Glomerular visceral epithelial cell (primary cell): ENCODE measurements around the gene ZIC2.

Experiments used
- DNase-seq: peaks from one replicate; pipeline ENCODE4 v3.0.0-alpha.2; 2016; ENCODE audit errors: extremely low spot score

ZIC2 gene

GRCh38 chr13:99959540-99960230 lies 21.9 kb upstream of the ZIC2 start:
- peak; percentile 35 for DNase-seq

DNA sequence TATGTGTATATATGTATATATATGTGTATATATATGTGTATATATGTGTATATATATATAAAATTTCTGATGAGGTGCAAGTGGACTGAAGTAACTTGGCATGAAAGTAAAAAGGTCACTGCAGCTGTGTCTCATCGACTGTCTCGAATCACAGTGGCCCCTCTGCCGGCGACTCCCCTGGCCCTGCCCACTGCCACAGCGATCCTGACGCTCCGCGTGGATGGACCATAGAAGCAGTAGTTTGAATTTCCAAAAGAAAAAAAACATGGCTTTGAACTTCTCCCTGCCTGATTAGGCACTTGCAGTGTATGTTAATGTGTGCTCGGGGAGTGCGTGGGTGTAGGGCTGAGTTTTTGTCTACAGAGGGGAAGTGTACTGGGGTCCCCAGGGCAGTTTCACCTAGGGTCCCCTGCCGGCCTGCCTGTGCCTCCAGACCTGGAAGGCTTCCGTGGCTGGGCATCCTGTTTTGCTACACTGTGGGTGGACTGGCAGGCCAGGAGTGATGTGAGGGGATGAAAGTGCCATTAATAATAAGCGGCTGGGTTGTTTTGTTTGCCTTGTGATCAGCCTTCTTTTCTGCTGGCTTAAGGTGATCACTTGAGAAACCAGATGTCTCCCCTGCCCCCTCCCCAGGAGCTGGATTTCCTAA lies 20.8 kb upstream of the ZIC2 start:
- DNase-seq, result no peak

DNA sequence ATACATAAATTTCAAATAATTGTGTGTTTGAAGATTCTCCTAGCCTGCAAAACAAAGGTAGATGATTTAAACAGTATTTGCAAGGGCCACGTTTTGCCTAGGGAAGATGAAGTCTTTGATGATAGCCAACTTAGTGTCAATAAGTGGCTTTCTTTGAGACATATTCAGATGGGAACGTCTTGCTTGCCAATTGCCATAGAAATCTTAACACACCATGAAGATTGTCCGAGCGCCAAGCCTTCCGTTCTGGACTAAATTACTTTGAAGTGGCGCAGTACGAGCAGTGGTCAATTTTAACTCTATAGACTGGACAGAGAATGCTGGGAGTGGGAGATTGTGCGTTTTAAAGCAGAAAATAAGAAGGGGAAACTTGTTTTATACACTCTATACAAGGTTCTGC lies 19.9 kb upstream of the ZIC2 start:
- no peak for DNase-seq

- no peak for DNase-seq
Measured at GRCh38 chr13:99962242-99962641, 19.3 kb upstream of the ZIC2 start.

- no peak for DNase-seq
Measured at GRCh38 chr13:99963816-99964339, 17.7 kb upstream of the ZIC2 start.

GRCh38 chr13:99965329-99966000 lies 16.1 kb upstream of the ZIC2 start:
- DNase-seq, result no peak

DNA sequence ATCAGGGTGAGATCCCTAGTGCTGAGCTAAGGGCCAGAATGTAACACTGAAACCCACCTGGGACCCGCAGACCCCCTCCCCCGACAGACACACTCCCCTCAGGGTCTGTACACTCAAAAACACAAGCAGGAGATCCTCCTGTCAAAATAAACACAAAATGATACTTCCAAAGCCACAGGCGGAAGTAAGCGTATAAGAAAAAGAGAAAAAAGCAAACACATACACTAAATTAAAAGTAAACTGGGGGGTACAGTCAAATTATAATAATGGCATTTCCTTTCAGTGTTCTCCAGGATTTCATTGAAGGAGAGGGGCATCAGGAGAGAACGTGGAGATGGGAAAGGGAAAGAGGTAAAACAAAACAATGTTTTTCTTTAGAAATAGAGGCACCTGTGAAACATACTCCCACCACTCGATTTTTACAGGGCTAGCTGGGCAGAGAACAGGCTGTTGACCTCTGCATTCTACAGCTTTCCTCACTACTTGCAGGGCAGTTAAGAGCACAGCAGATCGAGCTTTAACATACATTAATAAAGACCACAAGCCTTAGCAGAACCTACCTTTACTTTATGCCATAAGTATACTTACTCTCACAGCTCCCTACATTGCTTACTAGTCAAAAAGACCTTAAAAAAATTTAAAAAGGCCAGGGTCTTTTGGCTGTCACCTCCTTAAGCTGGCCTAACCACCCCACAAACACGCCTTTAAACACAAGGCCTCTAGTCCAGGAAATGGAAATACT lies 15.3 kb upstream of the ZIC2 start:
- no peak for DNase-seq

DNA sequence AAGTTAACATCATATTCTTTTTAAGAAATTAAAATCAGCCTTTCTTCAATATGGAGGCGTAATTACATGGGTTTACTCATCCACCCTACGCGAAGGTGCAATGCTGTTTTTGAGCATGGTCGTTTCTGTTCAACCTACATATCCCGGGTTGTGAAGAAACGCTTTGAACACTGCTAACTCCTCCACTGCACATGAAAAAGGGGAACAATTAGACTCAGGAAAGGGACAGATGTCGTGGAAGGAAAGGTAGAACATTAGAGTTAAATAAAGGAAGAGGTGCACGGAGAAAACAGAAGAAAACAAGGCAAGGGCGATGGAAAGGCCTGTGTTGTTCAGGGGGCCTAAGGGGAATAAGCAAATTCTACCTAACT lies 14.1 kb upstream of the ZIC2 start:
- no peak for DNase-seq

- DNase-seq, result no peak
Measured at GRCh38 chr13:99967869-99968520, 13.6 kb upstream of the ZIC2 start.

DNA sequence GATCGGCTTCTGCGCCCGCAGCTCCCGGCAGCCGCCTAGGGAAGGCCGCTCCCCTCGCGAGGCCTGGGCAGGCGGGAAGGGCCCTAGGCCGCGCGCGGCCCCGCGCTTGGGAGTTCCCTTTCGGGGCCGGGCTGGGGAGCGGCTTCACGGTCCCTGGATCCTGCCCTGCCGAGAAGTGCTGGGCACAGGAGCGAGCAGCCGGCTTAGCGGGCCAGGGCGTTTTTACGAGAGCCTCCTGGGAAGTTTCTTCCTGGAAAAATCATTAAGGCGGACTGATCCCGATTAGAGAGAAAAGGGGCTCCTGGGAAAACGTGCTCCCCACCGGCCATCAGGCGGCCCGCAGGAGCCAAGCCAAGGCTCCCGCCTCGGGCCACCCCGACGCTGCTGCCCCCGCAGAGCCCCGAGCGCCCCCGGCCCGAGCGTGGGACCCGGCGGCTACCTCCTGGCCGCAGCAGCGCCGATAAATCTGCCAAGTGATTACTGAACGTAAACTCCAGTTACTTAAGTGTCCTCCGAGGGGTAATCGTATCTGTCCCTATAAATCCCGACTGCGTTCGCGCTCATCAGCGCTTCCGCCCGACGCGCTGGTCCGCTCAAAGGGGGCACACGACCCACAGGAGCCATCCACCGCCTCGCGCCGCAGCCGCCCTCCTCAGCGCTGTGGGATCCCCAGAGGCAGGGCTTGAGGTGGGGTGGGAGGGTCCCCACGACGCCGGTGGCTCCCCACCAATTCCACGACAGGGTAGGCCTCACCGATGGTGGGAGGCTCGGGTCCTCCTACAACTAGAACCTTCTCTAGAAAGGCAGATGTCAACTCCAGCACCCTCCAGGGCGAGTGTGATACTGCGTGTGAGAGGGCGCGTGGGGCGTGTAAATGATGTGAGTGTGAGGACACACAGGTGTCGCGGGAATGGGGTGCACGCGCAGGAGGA lies 12.8 kb upstream of the ZIC2 start:
- DNase-seq, result no peak

DNA sequence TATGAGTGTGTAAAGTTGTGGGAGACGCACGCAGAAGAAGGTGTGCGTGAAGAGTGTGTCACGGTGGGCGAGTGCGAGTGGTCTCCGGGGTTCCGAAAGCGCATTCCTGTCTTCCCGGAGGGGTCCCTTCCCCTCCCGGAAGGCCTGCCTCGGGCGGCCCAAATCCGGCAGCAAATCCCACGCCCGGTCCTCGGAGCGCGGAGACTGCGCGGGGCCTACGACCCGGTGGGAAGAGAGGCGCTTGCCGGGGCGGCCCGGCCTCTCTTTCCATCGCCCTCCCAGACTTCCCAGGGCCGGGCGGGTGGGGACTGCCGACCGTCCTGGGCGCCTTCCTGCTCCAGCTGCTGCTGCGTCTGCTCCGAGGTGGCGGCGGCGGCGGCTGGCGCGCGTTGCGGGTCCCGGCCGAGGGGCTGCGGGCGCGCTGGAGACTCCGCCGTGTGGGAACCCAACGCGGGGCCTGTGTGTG lies 12.1 kb upstream of the ZIC2 start:
- no peak for DNase-seq

DNA sequence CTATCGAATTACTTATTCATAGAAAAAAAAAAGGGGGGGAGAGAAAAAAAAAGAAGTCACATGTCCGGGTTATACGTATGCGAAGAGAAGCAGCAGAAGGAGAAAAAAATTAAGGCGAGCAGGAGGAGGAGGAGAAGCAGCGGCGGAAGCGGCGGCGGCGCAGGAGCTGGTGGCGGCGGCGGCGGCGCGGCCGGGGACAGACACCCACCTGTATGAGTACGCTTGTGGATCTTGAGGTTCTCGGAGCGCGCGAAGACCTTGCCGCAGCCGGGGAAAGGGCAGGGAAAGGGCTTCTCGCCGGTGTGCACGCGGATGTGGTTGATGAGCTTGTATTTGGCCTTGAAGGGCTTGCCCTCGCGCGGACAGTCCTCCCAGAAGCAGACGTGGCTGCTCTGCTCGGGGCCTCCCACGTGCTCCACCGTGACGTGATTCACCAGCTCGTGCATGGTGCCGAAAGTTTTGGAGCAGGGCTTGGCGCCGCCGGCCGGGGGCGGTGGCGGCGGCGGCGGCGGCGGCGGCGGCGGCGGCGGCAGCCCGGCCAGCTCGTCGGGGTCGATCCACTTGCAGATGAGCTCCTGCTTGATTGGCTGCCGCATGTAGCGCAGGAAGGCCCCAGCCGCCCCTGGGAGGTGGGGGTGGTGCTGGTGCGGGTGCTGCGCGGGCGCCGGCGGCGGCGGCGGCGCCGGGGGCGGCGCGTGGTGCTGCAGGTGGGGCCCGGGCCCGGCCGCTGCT lies 11.5 kb upstream of the ZIC2 start:
- DNase-seq, result peak; percentile 30

DNA sequence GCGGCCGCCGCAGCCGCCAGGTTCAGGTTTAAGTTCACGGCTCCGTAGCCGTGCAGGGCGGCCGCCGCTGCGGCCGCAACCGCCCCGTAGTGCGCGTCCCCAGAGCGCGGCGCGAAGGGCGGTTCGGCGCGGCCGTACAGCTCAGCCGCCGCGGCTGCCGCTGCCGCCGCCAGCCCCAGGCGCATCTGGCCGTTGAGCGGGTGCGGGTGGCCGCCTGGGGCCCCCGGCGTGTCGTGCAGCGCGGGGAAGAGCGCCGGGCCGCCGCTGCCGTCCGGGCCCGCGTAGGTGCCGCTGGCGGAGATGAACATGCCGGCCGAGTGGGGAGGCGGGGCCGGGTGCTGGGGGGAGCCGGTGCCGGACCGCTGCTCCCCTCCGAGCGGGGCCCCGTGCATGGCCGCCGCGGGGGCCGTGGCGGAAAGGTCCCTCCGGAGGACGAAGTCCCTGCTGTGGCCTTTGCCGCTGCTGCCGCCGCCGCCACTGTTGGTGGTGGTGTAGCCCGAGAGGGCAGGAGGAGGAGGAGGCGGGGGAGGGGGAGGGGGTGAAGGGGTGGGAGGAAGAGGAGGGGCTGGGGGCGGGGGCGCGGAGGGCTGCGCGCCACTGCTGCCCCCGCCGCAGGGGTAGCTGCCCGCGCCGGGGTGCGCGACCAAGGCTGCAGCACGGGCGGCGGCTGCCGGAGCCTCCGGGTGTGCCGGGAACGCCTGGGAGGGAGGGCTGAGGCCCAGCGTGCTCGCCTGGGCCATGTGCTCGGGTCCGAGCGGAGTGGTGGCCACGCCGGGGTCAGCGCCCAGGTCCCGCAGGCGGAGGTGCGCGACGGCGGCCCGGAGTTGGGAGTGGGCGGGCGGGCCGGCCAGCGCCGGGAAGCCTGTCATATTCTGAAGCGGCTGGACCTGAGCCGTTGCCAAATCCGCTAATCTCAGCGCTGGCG lies 10.7 kb upstream of the ZIC2 start:
- DNase-seq, result no peak

DNA sequence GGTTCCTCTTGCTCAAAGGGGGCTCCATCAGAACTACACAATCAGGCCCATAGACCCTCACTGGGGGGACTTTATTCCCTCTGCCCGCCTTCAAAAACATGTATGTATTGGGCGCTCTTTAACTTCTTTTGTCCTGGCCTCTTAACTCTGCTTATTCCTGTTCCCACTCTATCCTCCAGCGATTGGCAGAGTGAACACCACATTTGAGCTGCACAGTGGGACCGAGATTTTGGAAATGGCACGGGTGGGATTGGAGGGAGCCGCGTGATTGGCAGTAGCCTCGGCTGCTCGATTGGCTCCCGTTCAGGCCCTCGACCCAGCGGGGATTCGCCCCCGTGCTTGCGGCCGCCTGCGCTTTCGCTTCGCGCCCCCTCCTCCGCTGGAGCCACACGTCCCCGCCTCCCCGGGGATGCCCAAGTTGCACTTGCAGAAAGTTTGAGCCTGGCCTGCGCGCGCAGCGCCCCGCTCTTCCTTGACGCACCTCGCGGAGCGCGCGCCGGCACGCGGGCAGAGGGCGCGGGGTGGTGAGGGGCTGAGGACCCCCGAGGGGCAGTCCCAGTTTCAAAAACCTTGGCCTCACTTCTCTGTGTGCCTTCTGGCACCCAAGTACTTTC lies 9.9 kb upstream of the ZIC2 start, which contains the start of gene ZIC5:
ZIC5 (minus strand) TSS at position 192 of the 614 bp plus-strand sequence; CDS start at position 28, 164 bp downstream.
- no peak for DNase-seq

DNA sequence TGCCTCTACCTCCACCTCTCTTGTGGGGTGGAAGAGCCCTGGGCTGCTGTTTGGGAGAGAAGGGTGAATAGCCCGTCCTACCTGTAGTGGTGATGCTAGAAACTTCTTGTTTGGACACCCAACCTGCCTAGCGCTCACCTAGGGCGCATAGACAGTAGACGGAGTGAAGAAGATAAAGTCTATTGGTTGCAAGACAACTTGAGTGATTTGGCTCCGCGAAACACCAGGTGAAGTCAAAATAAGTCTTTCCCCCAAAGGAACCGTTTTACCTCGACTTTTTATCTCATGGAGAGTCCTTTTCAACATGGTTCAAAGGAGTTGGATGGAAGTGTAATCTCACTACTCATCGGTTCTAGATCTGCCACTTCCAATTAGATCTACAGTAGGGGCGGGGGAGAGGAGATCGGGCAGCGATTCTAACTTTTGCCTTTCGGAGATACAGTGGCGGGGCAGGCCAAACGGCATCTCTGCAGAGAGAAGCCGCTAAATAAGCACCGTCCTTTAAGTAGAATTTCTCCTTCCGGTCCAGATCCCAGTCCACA lies 9.3 kb upstream of the ZIC2 start:
- DNase-seq, result no peak

GRCh38 chr13:99973163-99973807 lies 8.3 kb upstream of the ZIC2 start:
- no peak for DNase-seq

GRCh38 chr13:99973808-99974185 lies 7.8 kb upstream of the ZIC2 start:
- no peak for DNase-seq
